Activated naive CD4-positive, alpha-beta T cell treated with anti-CD3 and anti-CD28 coated beads, Interleukin-2, amount 10 ng/mL, durations not matched to agents 7 days and 5 days (primary cell): ENCODE measurements around the gene KCNQ1OT1.

Experiments used
- CTCF ChIA-PET: fragments of 350-600 bp; sonication (Branson Sonifier 250); formaldehyde crosslinking; loops from one replicate; lab custom pipeline; 2021; ENCODE audit warnings: antibody characterized with exemption; lab: Charles Lee
- DNase-seq: peaks from one replicate; pipeline ENCODE4 v3.0.0-alpha.2; 2020
- H3K27ac Mint-ChIP-seq: one replicate; pipeline ENCODE4 v1.8.0; 2021; ENCODE audit warnings: mild to moderate bottlenecking, moderate library complexity, mixed read lengths
- H3K27me3 Mint-ChIP-seq: one replicate; pipeline ENCODE4 v1.8.0; 2021; ENCODE audit warnings: mild to moderate bottlenecking, mixed read lengths
- H3K36me3 Mint-ChIP-seq: one replicate; pipeline ENCODE4 v1.8.0; 2021; ENCODE audit warnings: mixed read lengths
- H3K4me1 Mint-ChIP-seq: one replicate; pipeline ENCODE4 v1.8.0; 2021; ENCODE audit warnings: mixed read lengths
- H3K4me3 Mint-ChIP-seq: one replicate; pipeline ENCODE4 v1.8.0; 2021; ENCODE audit warnings: mild to moderate bottlenecking, moderate library complexity, mixed read lengths
- H3K9me3 Mint-ChIP-seq: one replicate; pipeline ENCODE4 v1.8.0; 2021; ENCODE audit warnings: mixed read lengths

The KCNQ1OT1 gene

DNA sequence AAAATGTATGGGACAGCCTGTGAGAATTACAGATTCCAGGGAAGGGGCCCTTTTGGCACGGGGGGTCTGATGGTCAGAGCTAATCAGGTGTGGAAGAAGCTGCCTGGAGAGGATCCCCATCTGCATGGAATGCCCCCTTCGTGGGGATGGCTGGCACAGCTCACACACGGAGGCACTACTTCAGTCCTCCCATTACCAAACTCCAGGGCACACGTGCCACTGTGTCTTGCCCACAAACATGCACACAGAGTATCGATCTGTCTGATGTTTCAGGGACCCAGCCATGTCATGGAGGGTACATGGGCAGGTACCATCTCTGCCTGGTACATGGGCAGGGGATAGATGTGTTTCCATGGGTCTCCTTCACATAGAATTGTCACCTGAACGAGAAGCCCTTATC lies 14.7 kb downstream of the KCNQ1OT1 start:
- Mint-ChIP-seq H3K27me3 (no peaks in the 10 kb centered on the region), H3K9me3 (no peaks in the 10 kb centered on the region), H3K36me3 (no peaks in the 10 kb centered on the region), H3K27ac (no peak overlapping the region), H3K4me1 (no peaks in the 10 kb centered on the region), H3K4me3 (no peak overlapping the region)
- no peak for DNase-seq
- CTCF ChIA-PET, result no interaction called here

DNA sequence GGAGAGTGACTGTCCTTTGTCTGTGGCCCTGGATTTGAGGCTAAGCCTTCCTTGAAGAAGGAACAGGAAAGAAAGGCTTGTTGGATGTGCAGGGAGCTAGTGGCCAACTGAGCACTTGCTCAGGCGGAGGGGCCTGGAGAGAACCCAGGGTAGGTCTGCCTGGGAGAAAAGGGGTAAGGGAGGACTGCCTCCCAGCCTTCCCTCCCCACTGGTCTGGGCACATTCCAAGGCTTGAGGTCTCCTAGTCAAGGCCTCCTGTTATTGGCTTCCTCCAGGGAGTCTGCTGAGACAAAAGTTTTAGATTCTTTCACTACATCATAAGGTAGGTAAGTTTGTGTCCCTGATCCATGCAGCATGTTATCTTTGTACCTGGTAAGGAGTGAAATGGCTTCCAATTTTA lies 15.2 kb downstream of the KCNQ1OT1 start:
- Mint-ChIP-seq H3K27ac (no peak overlapping the region), H3K4me1 (no peaks in the 10 kb centered on the region), H3K36me3 (no peaks in the 10 kb centered on the region), H3K27me3 (no peaks in the 10 kb centered on the region), H3K9me3 (no peaks in the 10 kb centered on the region), H3K4me3 (no peak overlapping the region)
- CTCF ChIA-PET, result no interaction called here
- no peak for DNase-seq

DNA sequence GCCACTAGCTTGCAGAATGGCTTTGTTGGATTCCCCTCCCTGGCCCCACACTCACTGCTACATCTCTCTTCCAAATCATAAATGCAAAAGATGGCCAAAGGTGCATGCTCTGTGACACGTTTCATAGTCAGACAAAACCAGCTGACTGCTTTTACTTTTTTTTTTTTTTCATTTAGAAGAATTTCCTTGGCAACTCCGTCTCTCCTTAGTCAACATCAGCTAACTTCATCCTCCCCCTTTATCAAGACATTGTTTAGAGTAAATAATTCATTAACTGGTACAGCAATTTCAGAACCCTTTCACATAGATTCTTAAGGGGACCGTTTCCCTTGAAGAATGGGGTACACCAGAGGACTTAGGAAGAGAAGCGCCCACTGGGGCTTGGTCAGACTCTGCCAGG lies 16.0 kb downstream of the KCNQ1OT1 start:
- no peaks in the 10 kb centered on the region for H3K4me1 Mint-ChIP-seq
- CTCF ChIA-PET, result interaction anchor here (1.1 kb wide), 1 partner anchor 19 kb away, joined by 3 read pairs; no protein-coding TSS in a partner anchor
- H3K27me3 Mint-ChIP-seq, result no peaks in the 10 kb centered on the region
- no peaks in the 10 kb centered on the region for H3K36me3 Mint-ChIP-seq
- no peaks in the 10 kb centered on the region for H3K9me3 Mint-ChIP-seq
- no peak overlapping the region for H3K4me3 Mint-ChIP-seq
- DNase-seq, result no peak
- no peak overlapping the region for H3K27ac Mint-ChIP-seq

DNA sequence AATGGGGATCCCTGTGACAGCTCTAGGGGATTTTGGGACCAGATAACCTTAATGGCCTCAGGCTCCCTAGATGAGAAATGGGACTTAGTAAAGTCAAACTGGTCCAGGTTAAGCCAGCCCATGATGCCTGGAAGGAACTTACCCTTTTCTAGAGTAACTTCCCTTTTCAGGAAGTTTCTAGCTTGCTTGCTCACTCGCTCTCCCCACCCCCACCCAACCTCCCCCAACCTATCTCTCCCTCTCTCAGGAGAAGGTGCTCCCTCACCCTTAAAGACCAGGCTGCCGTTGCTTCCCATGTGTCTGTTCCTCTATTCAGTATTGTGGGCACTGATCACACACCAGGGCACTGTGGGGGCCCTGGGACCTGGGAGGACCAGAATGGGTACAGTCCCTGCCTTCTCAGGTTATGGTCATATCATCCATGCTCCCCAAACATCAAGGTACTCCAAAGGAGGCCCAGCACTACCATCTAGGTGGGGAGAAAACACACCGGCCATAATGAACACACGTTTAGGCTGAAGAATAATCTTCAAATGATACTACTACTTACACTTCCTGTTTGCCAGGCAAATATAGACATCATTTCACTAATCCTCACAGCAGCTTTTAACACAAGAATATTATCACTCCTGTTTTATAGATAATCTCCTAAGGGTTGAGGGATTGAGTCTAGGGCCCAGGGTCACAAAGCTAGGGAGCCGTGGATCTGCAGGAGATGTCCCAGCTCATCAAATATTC lies 18.2 kb downstream of the KCNQ1OT1 start:
- Mint-ChIP-seq H3K4me3 (no peak overlapping the region), H3K36me3 (no peaks in the 10 kb centered on the region), H3K9me3 (no peaks in the 10 kb centered on the region), H3K27ac (no peak overlapping the region), H3K4me1 (no peaks in the 10 kb centered on the region), H3K27me3 (no peaks in the 10 kb centered on the region)
- CTCF ChIA-PET, result interaction anchor here (0.5 to 1.6 kb wide), 2 partner anchors 75 to 149 kb away, joined by 3 to 4 read pairs; no protein-coding TSS in a partner anchor
- no peak for DNase-seq

DNA sequence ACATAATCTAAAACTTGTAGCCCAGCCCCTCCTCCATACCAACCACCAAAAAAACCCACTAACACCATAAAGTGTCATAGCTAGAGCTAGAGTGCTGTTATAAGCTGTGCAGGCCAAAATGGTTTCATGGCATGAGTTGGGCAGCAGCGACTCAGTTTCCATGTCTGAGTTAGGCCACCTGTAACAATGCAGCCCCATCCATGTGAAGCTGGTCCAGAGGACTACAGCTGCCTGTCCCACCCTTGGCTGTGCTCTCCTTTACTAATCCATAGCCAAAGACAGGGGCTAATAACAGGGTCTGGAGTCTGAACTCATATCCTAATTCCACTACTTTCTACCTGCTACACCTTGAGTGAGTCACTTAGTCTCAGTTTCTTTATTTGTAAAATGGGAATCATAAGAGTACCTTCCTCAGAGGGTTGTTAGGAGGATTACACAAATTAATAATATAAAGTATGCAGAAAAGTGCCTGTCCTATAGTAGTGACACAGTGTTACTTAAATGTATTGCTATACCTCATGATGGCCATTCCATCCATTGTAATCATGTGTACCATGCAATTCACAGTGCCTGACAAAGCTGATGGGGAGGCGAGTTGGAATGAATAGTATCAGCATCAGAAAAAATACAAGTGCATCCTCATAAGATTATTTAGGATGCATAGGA lies 20.6 kb downstream of the KCNQ1OT1 start:
- CTCF ChIA-PET, result no interaction called here
- Mint-ChIP-seq H3K9me3 (no peaks in the 10 kb centered on the region), H3K27ac (no peak overlapping the region), H3K4me1 (no peaks in the 10 kb centered on the region), H3K4me3 (no peak overlapping the region), H3K36me3 (no peaks in the 10 kb centered on the region), H3K27me3 (no peaks in the 10 kb centered on the region)
- no peak for DNase-seq

DNA sequence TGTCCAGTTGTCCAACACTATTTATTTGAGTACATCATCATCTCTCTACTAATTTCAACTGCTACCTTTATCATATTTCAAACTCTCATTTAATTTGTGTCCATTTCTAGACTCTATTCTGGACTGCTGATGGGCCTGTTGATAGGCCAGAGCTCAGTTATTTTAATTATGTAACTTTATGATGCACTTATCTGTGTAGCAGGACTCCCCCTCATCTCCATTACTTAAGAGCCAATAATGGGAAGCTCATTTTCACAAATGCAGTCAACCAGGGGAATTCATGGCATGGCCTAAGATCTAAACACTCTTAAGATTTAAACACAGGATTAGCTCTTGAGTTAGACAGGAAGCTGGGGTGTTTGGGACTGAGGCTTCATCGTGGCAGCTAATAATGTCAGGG lies 21.4 kb downstream of the KCNQ1OT1 start:
- Mint-ChIP-seq H3K4me1 (no peaks in the 10 kb centered on the region), H3K4me3 (no peak overlapping the region), H3K36me3 (no peaks in the 10 kb centered on the region), H3K27me3 (no peaks in the 10 kb centered on the region), H3K9me3 (no peaks in the 10 kb centered on the region), H3K27ac (no peak overlapping the region)
- DNase-seq, result no peak
- CTCF ChIA-PET, result no interaction called here

DNA sequence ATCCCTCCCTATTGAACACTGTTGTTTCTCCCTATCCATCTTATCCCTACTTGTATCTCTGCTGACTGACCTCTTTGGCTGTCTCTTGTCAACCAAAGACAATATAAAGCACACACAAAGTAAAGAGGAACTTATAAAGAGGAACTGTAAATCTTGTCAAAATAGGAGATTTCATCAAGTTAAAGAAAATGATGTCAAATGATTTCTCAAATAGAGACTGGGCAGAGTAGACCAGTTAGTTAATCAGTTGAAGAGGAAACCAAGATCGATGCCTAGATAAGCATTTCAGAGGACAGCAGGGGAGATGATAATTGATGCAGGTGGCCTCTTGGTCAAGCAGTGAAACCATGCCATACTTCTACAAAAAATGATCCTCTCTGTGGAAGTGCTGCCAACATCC lies 22.7 kb downstream of the KCNQ1OT1 start:
- Mint-ChIP-seq H3K36me3 (no peaks in the 10 kb centered on the region), H3K4me3 (no peak overlapping the region), H3K27ac (no peak overlapping the region), H3K9me3 (no peaks in the 10 kb centered on the region), H3K4me1 (no peaks in the 10 kb centered on the region), H3K27me3 (no peaks in the 10 kb centered on the region)
- DNase-seq, result no peak
- CTCF ChIA-PET, result no interaction called here

DNA sequence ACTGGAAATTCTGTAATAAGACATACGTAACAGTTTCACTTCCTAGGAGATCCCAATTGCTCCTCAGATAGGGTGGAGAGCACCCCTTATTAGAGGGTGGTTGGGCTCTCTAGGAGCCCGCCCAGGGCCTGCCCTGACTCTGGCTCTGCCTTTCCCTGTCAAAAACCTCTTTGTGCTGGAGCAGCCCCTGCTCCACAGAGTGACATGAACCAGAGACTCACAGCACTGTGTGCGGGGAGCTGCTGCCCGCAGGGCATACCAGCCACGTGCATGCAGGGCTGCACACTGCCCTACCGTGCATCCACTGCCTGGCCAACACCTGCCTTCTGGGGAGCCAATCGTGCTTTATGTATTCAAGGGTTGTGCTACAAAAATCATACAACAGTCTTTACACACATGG lies 24.3 kb downstream of the KCNQ1OT1 start:
- H3K27ac Mint-ChIP-seq, result no peak overlapping the region
- H3K9me3 Mint-ChIP-seq, result no peaks in the 10 kb centered on the region
- no peaks in the 10 kb centered on the region for H3K4me1 Mint-ChIP-seq
- CTCF ChIA-PET, result no interaction called here
- no peaks in the 10 kb centered on the region for H3K27me3 Mint-ChIP-seq
- H3K36me3 Mint-ChIP-seq, result no peaks in the 10 kb centered on the region
- no peak overlapping the region for H3K4me3 Mint-ChIP-seq
- no peak for DNase-seq

DNA sequence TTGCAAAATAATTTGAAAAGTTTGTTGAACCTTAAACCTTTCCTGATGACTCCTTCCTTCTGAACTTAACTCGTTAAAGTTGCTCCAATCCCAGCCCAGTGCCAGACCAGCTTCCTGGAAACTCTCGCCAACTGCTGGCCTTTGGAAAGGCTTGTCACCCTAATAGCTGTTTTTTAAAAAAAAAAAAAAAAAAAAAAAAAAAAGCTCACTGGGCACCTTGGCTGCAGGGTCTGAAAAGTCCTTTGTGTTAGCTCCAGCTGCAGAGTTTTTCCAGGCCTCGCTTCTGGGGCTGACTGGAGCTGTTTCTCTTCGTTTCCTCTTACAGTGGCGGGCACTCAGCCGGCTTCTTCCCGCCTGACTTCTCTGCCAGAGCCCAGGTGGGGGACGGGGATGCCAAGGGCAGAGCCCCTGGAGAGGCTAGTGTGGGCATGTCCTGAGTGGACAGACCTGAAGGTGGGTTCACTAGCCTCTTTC lies 25.1 kb downstream of the KCNQ1OT1 start:
- DNase-seq, result no peak
- Mint-ChIP-seq H3K4me3 (no peak overlapping the region), H3K27me3 (no peaks in the 10 kb centered on the region), H3K27ac (no peak overlapping the region), H3K36me3 (no peaks in the 10 kb centered on the region), H3K9me3 (no peaks in the 10 kb centered on the region), H3K4me1 (no peaks in the 10 kb centered on the region)
- CTCF ChIA-PET, result no interaction called here

DNA sequence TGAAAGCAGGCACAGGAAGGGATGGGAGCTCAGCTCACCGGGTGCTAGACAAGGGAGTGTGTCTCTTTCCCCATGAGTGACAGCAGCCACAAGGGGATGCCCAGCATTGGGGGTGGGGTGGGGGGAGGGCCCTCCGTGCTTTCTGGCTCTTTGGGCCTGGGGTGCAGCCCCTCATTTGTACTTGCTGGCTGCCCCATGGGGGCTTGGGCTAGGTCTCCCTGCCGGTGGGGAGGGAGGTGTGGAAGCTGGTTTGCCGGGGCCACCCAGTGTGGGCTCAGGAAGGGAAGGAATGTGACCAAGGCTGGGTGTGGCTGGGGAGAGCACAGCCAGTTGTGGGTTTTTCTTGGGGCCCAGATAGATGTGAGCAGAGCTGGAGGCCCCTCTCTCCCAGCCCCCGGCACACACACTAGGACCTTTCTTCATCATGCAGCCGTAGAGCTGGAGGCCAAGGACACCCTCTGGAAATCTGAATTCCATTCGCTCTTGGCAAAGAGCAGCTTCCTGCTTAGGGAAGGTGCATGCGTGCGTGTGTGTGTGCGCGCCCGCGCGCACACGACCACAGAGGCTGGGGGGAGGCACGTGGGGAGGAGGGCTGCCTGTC lies 25.8 kb downstream of the KCNQ1OT1 start:
- H3K36me3 Mint-ChIP-seq, result no peaks in the 10 kb centered on the region
- no peak overlapping the region for H3K27ac Mint-ChIP-seq
- no peaks in the 10 kb centered on the region for H3K4me1 Mint-ChIP-seq
- CTCF ChIA-PET, result no interaction called here
- no peaks in the 10 kb centered on the region for H3K27me3 Mint-ChIP-seq
- H3K4me3 Mint-ChIP-seq, result no peak overlapping the region
- DNase-seq, result no peak
- no peaks in the 10 kb centered on the region for H3K9me3 Mint-ChIP-seq

DNA sequence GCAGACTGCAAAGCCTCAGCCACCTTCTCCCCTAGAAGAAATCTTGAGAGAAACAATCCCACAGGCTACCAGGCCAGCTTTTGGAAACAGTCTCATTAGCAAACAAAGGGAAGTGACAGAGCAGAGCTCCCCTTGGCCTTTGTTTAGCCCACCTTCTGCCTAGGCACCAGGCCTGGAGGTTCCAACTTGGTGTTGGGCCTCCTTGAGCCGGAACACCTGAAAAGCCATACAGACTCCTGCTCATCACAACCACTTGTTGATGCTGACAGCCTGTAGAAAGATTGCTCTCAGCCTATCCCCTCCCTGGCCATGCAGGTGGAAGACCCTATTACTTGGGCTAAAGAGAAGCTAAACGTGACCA lies 26.6 kb downstream of the KCNQ1OT1 start:
- CTCF ChIA-PET, result no interaction called here
- Mint-ChIP-seq H3K36me3 (no peaks in the 10 kb centered on the region), H3K27ac (no peak overlapping the region), H3K9me3 (no peaks in the 10 kb centered on the region), H3K4me3 (no peak overlapping the region), H3K4me1 (no peaks in the 10 kb centered on the region), H3K27me3 (no peaks in the 10 kb centered on the region)
- DNase-seq, result no peak

DNA sequence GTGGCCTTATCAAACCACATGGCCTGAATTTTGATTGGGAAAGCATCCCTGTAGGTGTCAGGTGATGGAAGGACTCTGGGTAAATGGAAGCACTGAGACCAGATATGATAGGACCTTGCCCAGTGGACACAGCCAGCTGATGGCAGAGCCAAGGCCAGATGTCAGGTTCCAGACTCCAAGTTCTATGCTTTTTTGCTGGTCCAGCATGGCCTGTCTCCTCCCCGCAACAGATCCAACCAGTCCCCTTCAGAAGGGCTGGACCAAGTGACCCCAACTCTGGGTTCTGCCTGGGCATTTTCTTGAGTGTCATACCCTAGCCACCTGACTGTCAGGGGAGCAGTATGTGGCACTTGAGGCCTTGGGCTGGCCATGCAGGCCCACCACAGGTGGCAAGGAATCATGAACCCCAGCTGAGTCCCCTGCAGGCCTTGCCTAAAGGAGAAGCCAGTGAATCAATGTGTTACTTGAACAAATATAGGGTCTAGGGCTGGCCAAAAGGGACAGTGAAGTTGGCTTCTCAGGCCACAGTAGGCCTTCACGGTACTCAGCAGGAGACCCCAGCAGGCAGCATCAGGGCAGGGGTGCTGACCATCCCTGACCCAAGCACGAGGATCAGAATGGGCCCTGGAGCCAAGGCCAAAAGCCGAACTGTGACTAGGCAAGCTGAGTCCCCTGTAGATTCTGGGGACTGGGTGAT lies 27.1 kb downstream of the KCNQ1OT1 start:
- Mint-ChIP-seq H3K9me3 (no peaks in the 10 kb centered on the region), H3K27me3 (no peaks in the 10 kb centered on the region), H3K4me1 (no peaks in the 10 kb centered on the region), H3K27ac (no peak overlapping the region), H3K36me3 (no peaks in the 10 kb centered on the region), H3K4me3 (no peak overlapping the region)
- CTCF ChIA-PET, result no interaction called here
- DNase-seq, result no peak

DNA sequence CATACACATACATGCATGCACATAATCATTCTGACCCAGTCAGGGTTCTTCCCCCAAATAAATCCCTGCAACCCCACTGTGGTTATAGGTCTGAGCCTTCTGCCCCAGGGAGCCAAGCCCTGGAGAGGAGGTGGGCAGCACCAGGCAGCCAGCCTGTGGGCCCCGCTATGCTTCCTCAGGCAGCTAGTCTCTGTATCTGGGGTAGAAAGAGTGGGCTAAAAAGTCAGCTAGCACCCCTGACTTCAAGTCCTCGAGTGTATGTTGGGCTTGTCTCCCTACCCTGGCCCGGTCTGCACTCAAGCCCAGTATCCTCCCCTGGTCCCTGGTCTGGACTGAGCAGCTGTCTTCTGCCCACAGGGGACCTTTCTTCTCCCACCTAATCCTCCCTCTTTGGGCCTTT lies 28.0 kb downstream of the KCNQ1OT1 start:
- no peaks in the 10 kb centered on the region for H3K27me3 Mint-ChIP-seq
- H3K4me1 Mint-ChIP-seq, result no peaks in the 10 kb centered on the region
- H3K4me3 Mint-ChIP-seq, result no peak overlapping the region
- no peaks in the 10 kb centered on the region for H3K9me3 Mint-ChIP-seq
- CTCF ChIA-PET, result no interaction called here
- no peak for DNase-seq
- H3K36me3 Mint-ChIP-seq, result no peaks in the 10 kb centered on the region
- no peak overlapping the region for H3K27ac Mint-ChIP-seq

DNA sequence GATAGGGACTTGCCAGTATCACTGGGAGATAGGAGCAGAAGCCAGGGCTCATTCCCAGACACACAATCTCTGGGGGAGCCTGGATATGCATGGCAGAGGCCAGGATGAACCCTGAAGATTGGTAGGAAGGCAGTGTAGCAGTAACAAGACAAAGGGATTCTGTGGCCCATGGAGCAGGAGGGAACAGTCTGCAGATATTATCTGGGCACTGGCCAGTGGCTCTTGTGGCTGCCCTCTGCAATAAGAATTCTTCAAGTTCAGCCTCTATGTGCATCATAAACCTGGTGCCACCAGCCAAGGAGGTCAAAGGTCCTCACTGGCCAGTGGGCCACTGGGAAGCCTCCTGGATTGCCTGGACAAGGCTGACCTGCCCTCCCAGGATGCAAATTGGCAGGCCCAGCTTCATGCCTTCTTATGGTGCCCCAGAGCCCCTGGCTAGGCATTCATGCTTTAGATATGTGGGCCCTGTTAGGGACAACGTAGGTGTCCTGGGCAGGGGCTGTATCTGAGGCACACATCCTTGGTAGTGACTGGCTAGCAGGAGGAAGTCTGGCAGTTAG lies 29.2 kb downstream of the KCNQ1OT1 start:
- Mint-ChIP-seq H3K27ac (no peak overlapping the region), H3K4me1 (no peaks in the 10 kb centered on the region), H3K36me3 (no peaks in the 10 kb centered on the region), H3K4me3 (no peak overlapping the region), H3K9me3 (no peaks in the 10 kb centered on the region), H3K27me3 (no peaks in the 10 kb centered on the region)
- DNase-seq, result no peak
- CTCF ChIA-PET, result no interaction called here
